Gastroesophageal sphincter (tissue), 4 donors: Measurements from ENCODE around the gene ERBB4. TPM values are rescaled to one million over a fixed set of nuclear protein-coding genes. Genes with fewer than 3 reads are reported as not detected.

Experiments
- ATAC-seq: fragments of 150-250 bp; one replicate; pipeline ENCODE4 v1.9.1; 2016; ENCODE audit warnings: mild to moderate bottlenecking, moderate library complexity
- H3K27ac ChIP-seq, 4 donors: fragments of 200-600 bp; sonication (generic) in 3 of 4; 1 replicate in 3 of 4; 2 replicates in 1 of 4; pipeline ENCODE4 v1.5.1; 2016 to 2019
- H3K27me3 ChIP-seq: fragments of 200-600 bp; sonication (generic); one replicate; pipeline ENCODE4 v1.5.1; 2019
- H3K36me3 ChIP-seq, 2 donors: fragments of 200-600 bp; sonication (generic); one replicate each; pipeline ENCODE4 v1.5.1; 2019; ENCODE audit warnings: control low read depth in 1 of 2
- H3K4me1 ChIP-seq, 3 donors: fragments of 200-600 bp; sonication (generic); 1 replicate in 2 of 3; 2 replicates in 1 of 3; pipeline ENCODE4 v1.5.1; 2016 to 2019; ENCODE audit warnings: control low read depth in 2 of 3
- H3K4me3 ChIP-seq, 2 donors: fragments of 200-600 bp; sonication (generic); one replicate each; pipeline ENCODE4 v1.5.1; 2019; ENCODE audit warnings: mild to moderate bottlenecking in 1 of 2, moderate library complexity in 1 of 2
- H3K9me3 ChIP-seq, 3 donors: fragments of 200-600 bp; sonication (generic); one replicate each; pipeline ENCODE4 v1.5.1; 2017 to 2019; ENCODE audit warnings: control low read depth in 2 of 3
- CTCF ChIP-seq, 4 experiments: fragments of 200-600 bp in 2 of 4; fragments of 450-650 bp in 2 of 4; sonication (generic) in 1 of 4; IDR thresholded peaks; one replicate each; pipeline ENCODE4 v1.5.1; 2017 to 2019; ENCODE audit warnings: antibody characterized with exemption in 4 of 4, mild to moderate bottlenecking in 2 of 4, moderate library complexity in 2 of 4
- EP300 ChIP-seq: sonication (generic); formaldehyde crosslinking; IDR thresholded peaks from one replicate; pipeline ENCODE4 v1.6.1; 2017; ENCODE audit warnings: antibody characterized with exemption, mild to moderate bottlenecking
- POLR2A ChIP-seq, 2 donors: fragments of 450-650 bp; IDR thresholded peaks; one replicate each; pipeline ENCODE4 v1.6.1; 2017; ENCODE audit warnings: antibody characterized with exemption in 2 of 2, mild to moderate bottlenecking in 2 of 2, moderate library complexity in 1 of 2
- POLR2AphosphoS5 ChIP-seq: sonication (generic); formaldehyde crosslinking; IDR thresholded peaks from one replicate; pipeline ENCODE4 v1.6.1; 2017; ENCODE audit warnings: antibody characterized with exemption
- WGBS, 2 donors: methylation state at CpG; one replicate each; pipeline ENCODE4 v1.1.5; 2018; ENCODE audit warnings: low coverage in 1 of 2; 5-methylcytosine and 5-hydroxymethylcytosine counted together
- total RNA-seq, 4 donors: library from RNA; depleted of rRNA; stranded (reverse); fragments of >200 nt; gene quantifications; one replicate each; pipeline ENCODE4 v1.1.0, GENCODE V29; 2016

ERBB4 gene
- total RNA-seq, 4 donors from 2014 or later: 0.16 to 0.92 (median 0.50) TPM

DNA sequence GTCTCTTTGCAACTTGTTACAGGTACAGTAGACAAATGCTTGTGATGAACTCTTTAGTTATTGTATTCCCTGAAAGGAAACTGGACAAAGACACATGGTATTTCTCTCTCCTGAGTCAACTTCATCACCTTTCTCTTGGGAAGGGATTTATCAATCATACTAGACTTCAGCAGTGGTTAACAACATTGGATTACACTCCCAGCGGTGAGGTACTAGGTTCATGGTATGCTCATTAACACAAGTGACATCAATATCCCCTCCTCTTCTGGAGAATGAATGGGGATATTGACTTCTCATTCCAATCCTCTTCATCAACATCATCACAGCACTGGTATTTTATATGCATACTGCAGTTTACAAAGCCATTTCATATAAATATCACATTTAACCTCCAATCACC is 574.6 kb downstream of the ERBB4 start:
- Histone ChIP-seq H3K4me1 (no peaks in the 10 kb centered on the region), H3K9me3 (no peaks in the 10 kb centered on the region), H3K27me3 (no peaks in the 10 kb centered on the region), H3K36me3 (no peaks in the 10 kb centered on the region), H3K4me3 (no peak overlapping the region), H3K27ac (no peak overlapping the region)
- no peak for ATAC-seq
- 25 to 70% methylated on average over 1 of the region's 1 CpG for WGBS, 2 donors
- TF ChIP-seq CTCF (IDR thresholded peaks at IDR 0.05): no peak
- no peak for TF ChIP-seq POLR2AphosphoS5
- TF ChIP-seq POLR2A (IDR thresholded peaks at IDR 0.05): no peak
- no peak for TF ChIP-seq EP300

GRCh38 chr2:211957799-211958198 is 580.8 kb downstream of the ERBB4 start:
- no peak for ATAC-seq
- no peaks in the 10 kb centered on the region for H3K36me3 ChIP-seq
- 64 to 91% methylated on average over 1 of the region's 1 CpG for WGBS, 2 donors
- no peaks in the 10 kb centered on the region for H3K27me3 ChIP-seq
- H3K9me3 ChIP-seq: no peaks in the 10 kb centered on the region
- no peak overlapping the region for H3K4me3 ChIP-seq
- TF ChIP-seq POLR2A (IDR thresholded peaks at IDR 0.05): no peak
- no peak for TF ChIP-seq EP300
- no peak for TF ChIP-seq POLR2AphosphoS5
- no peak overlapping the region for H3K27ac ChIP-seq
- no peaks in the 10 kb centered on the region for H3K4me1 ChIP-seq

DNA sequence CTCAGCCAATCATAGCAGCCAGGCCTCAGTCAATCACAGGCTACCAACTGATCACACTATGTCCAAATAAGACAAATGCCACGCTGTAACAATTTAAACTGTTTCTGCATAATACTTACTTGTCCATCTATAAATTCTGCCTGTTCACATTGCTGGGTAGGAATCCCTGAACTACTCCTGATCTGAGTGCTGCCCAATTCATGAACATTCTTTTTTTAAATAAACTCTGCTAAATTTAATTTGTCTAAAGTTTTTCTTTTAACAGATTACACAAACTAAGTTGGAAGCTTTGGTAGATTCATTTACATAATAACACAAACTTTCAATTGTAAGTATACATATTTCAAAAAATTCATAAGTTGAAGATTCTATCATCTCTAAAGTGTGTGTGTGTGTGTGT is 583.0 kb downstream of the ERBB4 start:
- Histone ChIP-seq H3K4me1 (no peaks in the 10 kb centered on the region), H3K27ac (no peak overlapping the region), H3K4me3 (no peak overlapping the region), H3K27me3 (no peaks in the 10 kb centered on the region), H3K9me3 (peaks cover 0 to 17% (median 0%) of the 10 kb centered on the region in 3 donors), H3K36me3 (no peaks in the 10 kb centered on the region)
- no peak for ATAC-seq
- 73 to 75% methylated on average over 1 of the region's 1 CpG for WGBS, 2 donors
- TF ChIP-seq EP300: no peak
- TF ChIP-seq CTCF (IDR thresholded peaks at IDR 0.05): no peak
- no peak for TF ChIP-seq POLR2A (IDR thresholded peaks at IDR 0.05)
- no peak for TF ChIP-seq POLR2AphosphoS5

- Histone ChIP-seq H3K36me3 (no peaks in the 10 kb centered on the region), H3K27ac (no peak overlapping the region), H3K4me3 (no peak overlapping the region), H3K9me3 (peaks cover 0 to 25% (median 0%) of the 10 kb centered on the region in 3 donors), H3K27me3 (no peaks in the 10 kb centered on the region), H3K4me1 (no peaks in the 10 kb centered on the region)
- WGBS, 2 donors: 70 to 89% methylated on average over 2 of the region's 2 CpGs
- TF ChIP-seq EP300 (no peak), POLR2AphosphoS5 (no peak), POLR2A (IDR thresholded peaks at IDR 0.05) (no peak), CTCF (IDR thresholded peaks at IDR 0.05) (no peak)
- no peak for ATAC-seq
Measured at GRCh38 chr2:211948932-211949331, 589.7 kb downstream of the ERBB4 start.

GRCh38 chr2:211946960-211947359 is 591.6 kb downstream of the ERBB4 start:
- H3K4me1 ChIP-seq: no peaks in the 10 kb centered on the region
- H3K36me3 ChIP-seq: no peaks in the 10 kb centered on the region
- TF ChIP-seq POLR2AphosphoS5: no peak
- TF ChIP-seq POLR2A (IDR thresholded peaks at IDR 0.05): no peak
- no peak for TF ChIP-seq CTCF (IDR thresholded peaks at IDR 0.05)
- no peak for TF ChIP-seq EP300
- H3K27ac ChIP-seq: no peak overlapping the region
- H3K27me3 ChIP-seq: no peaks in the 10 kb centered on the region
- peaks cover 0 to 20% (median 0%) of the 10 kb centered on the region in 3 donors for H3K9me3 ChIP-seq
- no peak for ATAC-seq
- H3K4me3 ChIP-seq: no peak overlapping the region
- 0% methylated on average over 1 of the region's 1 CpG; no CpG with 5 or more reads in 1 of the 2 donors for WGBS, 2 donors
